Stimulated activated CD4-positive, alpha-beta T cell treated with anti-CD3 and anti-CD28 coated beads, Interleukin-2, amount 100 ng/mL, for 4 hours (primary cell): ENCODE data around the gene LPIN3.

Source experiments
- DNase-seq: peaks from one replicate; pipeline ENCODE4 v3.0.0-alpha.2; 2020; ENCODE audit warnings: low read depth

LPIN3 gene

DNA sequence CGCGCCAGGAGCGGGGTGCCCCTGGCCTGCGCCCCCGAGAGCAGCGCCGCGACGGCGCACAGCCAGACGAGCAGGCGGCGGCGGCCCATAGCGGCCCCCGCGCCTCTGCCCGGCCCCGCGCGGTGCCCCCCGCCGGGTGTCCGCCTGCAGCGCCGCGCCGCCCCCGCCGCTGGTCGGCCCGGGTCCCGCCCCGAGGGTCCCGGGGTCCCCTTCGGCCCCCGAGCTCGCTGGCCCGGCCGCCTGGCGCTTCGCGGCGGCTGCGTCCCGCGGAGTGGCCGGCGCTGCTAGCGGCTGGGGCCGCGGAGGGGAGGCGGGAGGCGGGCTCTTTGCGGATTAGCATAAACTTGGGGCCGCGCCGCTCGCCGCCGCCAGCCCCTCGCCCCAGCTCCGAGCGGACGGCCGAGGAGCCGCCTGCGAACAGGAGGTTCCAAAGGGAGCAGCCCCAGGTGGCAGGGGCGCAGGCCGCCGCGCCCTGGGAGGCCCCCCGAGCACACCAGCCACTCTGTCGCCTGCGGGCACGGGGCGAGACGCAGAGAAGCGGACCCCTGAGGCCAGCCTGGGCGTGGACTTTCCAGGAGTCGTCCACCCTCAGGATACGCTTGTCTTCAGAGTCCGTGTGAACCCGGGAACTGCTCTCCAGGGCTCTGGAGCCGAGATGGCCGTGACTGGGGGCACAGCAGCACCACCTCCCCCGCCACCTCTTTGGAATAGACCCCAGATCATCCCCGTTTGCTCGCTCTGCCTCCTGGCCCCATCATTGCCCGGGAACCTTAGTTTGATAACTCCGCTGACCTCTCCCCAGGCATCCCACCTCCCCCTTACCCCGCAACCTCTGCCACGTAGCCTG, 26.1 kb downstream of the LPIN3 start, which contains the start of gene EMILIN3:
Gene EMILIN3, minus strand, starts transcription at position 273 of the 847 bp plus-strand sequence. Its CDS starts 184 bp downstream, at position 89.
- DNase-seq: no peak

DNA sequence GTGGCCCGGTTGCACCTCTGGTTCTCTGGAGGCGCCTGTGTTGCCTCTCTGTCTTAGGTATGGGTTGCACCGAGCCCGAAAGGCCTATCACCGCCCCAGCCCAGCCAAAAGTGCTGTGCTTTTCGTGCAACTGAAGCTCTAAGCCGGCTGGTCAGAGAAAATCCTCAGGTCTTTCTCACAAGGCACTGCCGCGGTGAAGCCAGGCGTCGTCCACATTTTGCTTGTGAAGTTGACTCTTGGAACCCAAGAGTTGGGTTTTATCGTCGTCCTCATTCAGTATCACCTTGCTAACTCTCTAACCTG, 26.7 kb downstream of the LPIN3 start:
- no peak for DNase-seq

DNA sequence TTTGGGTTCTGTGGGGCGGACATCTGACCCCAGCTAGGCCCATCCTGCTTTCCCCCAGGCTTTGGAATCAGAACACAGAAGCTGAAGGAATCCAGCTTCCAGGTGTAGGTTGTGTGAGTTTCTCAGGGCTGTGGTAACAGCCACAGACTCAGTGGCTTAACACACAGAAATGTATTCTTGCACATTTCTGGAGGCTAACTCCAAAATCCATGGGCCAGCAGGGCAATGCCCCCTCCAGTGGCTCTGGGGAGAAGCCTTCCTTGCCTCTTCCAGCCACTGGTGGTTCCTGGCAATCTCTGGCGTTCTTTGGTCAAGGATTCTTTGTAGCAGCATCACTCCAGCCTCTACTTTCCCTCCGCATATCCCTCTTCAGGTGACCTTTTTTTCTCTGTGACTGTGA, 27.3 kb downstream of the LPIN3 start:
- no peak for DNase-seq

DNA sequence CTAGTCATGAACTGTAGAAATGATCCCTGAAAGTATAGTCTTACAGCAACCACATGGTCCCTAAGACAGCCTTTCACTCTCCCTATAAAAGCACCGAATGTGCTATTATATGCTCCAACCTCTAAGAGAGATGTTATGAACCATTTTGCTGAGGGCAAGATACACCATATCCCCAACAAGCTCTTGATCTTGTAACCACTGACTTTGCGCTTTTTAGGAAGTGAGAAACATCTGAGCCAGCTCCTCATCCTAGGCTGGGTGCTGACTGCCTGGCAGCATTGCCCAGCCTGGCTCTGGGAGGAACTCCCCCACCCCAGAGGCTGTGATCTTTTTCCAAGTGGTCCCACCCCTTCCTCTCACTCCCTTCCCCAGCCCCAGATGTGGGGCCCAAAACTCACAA, 29.1 kb downstream of the LPIN3 start:
- DNase-seq: no peak

DNA sequence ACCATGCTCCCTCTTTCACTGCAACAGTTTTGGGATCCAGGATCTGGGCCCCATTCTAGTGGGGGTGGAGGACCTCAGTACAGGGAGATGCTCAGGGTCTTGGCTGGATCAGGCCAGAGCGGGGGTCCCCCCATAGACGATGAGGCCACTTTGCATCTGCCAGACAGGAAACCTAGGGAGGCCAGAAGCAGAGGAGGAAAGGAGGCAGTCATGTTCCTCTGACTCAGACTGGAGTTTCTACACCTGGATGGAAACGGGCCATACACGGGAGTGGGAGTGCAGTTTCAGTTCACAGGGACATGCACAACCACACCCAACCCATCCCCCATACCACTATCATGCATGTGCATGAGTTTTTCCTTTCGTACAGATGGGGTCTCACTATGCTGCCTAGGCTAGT, 29.6 kb downstream of the LPIN3 start:
- DNase-seq: no peak

DNA sequence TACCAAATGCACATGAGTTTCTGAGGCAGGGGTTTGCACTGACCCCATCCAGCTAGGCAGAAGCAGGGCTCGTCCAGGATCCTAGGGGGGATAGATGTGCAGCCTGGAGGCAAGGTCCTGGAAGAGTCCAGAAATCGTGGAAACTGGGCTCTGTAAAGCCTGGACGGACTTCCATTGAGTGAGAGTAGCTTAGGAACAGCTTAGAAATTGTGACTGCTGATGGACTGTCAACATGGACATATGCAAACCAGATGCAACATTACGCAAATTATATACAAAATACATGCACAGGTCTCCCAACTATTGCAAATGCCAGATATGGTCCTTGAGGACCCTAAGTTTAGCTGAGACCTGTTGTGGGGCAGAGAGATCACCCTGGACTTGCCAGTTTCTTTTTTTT, 30.8 kb downstream of the LPIN3 start:
- DNase-seq: no peak

DNA sequence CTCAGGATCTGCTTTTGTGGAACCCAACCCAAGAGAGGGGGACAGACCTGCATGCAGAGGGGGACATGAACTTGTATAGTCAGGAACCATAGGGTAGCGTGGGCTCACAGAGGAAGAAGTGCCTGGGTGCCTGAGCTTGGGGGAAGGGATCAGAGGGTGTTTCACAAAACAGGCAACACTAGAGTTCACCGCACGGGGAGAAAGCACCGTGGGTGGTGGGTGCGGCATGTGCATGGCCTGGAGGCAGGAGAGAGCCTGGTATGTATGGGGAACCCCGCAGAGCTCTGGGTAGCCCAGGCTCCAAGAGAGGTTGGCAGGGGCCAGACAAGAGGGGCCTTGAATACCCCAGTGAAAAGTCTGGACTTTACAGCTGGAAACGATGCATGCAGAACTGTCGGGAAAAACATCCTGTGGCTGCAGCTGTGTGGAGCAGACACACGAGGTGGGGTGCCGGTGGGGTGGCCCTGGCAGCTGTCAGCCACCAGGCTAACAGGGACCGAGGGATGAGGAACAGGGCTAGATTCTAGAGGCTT, 32.7 kb downstream of the LPIN3 start:
- no peak for DNase-seq

DNA sequence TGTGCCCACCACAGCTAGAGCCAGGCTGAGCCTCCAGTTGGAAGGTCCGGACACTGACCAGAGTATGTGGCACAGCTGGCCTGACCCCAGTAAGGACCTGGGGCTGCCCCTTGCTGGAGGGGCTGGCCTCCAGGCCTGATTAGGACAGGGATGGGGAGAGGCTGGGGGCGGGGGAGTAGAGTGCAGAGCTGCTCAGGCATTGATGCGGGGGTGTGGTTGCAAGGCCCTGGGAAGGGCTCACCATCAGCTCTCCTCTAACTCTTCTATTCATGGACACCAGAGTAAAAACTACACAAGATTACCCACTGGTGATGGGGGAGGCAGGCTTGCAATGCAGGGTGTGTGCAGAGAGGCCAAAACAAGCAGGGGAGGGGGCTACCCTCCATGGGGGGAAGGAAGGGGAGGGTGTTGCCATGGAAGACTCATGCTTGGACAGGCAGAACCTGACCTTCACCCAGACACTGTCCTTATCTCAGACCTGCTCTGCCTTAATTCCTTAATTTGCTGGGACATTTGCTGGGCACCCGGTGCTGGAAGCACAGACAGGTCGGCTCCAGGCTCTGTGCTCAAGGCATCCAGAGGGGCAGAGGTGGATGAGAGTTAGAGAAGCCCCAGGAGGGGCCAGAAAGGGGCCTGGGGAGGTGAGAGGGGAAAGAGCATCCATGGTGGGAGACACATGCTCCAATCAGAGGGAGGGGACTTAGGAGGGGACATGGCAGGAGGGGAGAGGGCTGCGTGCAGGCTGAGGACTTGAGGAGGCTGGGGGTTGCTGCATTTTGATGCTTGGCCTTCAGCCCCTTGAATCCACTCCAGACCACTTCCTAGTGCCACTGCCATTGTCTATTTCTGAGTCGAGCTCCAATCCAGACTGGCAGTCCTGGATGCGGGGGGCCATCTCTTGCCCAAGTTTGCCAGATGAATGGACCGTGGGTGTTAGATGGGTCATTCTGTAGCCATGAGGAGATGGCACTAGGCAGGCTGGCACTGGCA, 33.6 kb downstream of the LPIN3 start:
- DNase-seq: no peak

DNA sequence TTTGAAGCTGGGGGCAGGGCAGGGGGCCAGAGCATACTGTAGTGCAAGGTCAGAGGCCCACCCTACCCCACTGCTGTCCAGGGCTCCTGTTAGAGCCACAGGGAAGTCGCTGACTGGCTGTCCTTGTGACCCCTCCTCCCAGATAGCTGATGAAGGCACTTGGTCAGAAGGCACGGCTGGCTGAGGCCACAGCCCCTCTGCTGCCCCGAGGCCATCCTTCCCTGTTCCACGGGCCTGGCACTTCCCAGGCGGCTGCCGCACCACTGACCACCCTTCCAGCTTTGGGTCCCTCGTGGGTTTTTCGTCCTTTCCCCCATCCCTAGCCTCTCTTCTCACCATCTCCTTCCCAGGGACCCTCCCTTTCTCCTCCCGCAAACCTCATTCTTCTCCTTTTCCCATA, 35.2 kb downstream of the LPIN3 start:
- DNase-seq: no peak

DNA sequence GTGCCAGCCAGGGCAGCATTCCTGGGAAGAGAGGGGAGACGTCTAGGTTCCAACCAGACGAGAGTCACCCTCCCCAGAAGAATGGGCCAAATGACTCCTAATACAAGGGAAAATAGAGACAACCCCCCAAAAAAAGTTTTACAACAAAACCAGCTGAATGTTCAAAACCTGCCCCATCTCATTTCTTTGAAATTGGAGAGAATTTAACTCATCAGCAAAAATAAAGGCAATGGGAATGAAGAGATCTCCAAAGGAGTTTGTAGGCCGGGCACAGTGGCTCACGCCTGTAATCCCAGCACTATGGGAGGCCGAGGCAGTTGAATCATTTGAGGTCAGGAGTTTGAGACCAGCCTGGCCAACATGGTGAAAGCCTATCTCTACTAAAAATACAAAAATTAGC, 35.7 kb downstream of the LPIN3 start:
- DNase-seq: no peak

DNA sequence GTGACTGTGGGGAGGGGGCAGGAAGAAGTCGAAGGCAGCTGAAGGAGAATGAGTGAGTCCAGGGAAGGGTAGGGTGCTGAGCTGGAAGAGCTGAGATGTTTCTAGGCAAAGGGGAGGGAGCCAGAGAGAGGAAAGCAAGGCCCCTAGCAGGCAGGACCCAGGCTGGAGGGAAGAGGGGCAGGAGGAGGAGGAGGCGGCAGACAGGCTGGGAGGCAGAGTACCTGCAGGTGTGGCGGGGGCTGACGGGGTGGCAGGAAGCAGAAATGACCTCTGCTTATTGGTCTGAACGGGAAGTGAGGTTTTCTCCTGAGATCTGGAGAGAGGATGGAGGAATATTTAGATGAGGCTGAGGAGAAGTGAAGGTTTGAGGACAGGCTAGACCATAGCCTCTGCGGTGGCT, 36.7 kb downstream of the LPIN3 start:
- no peak for DNase-seq

DNA sequence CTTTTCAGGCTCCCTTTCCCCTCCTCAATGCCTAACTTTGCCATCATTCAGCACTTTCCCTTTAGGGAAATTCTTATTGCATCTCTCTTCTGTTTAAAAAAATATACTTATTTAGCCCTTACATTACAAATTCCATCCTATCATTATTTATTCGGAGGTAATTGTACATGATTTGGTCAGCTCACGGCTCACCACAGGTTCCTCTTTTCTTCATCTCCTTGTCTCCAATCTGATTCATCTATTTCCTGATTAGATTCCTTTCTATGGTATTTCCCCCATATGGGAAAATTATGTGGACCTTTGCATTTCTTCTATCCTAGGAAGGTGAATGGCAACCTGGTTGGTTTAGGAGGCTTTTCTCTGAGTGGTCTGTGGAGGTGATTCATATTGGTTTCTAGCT, 38.9 kb downstream of the LPIN3 start:
- no peak for DNase-seq

DNA sequence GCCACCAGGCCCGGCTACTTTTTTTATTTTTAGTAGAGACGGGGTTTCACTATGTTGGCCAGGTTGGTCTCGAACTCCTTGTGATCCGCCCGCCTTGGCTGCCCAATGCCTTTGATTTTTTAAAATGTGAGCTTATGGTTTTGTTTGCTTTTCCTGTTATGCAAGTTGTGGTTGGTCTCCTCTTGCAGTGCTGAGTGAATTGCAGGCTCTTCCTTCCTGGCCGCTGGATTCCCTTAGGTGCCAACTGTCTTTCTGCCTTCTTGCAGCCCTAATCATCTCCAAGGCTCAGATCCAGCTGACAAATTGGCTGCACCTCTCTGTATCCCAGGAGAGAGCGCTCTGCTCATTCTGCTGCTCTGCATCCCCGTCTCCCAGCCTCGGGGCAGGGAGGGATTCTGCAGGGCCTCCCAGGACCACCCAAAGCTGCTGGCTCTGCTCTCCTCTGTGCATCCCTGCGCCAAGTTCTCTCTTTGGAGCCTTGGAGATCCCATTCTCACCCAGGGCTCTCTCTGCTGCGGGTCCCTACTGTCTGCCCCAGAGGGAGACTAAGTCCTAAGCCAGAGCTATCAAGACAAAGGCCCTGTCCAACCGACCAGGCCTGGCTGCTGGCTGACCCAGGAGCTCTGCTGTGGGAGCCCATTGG, 40.1 kb downstream of the LPIN3 start:
- no peak for DNase-seq

DNA sequence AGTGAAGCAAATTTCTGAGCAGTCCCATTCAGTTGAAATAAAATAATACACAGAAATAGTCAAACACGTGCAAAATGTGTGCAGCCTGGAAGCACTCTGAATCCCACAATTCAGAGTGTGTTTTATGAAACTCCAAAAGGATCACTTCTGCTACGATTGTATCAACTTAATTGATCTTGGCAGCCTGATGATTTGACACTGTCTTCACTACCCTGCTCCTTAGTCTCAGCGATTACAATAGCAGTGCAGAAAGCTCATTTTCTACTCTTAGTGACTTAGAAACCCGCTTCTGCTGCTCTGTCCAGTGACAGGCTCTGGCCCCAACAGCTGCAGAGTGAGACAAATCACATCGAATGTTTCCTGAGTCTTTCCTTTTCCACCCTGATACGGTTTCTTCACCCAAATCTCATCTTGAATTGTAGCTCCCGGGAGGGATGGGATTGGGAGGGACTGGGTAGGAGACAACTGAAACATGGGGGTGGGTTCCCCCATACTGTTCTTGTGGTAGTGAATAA, 42.2 kb downstream of the LPIN3 start:
- DNase-seq: no peak

DNA sequence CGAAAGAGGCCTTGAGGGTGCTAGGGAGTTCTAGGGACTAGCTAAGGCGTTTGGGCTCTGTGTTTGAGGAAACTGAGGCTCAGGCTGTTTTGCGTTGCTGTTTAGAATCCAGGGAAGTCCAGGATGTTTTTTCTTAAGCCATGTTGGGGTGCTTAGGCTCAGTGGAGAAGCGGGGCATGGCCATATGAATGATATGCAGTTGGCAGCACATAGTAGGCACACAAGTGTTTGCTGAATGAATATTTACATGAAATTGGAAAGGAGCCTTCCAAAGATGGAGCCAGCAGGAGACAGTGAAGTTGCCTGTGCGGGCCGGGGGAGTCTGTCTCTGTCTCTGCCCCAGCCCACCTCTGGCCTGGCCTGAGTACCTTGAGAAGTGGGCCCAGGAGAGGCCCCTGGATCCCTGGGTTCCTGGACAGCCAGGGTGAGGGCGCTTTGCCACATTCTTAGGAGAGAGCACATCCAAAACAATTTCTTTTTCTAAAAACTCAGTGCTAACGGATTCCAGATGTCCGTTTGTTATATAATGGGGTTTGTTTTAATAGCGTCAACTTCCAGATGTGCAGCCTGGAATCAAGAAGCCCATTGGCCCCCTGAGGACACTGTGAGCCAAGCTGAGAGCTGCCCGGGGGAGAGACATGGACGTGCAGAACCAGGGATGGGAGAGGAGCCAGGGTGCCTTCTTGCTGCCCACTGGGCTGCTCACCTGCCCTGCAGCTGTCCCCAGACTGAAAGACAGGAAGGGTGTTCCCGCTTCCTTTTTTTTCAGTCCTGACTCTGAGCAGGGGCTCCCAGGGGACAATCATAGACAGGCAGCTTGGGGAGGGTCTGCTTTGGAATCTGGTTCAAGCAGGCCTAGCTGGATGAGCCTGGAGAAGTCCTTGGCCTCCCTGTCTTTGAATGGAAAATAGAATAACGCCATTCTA, 46.1 kb downstream of the LPIN3 start:
- no peak for DNase-seq

DNA sequence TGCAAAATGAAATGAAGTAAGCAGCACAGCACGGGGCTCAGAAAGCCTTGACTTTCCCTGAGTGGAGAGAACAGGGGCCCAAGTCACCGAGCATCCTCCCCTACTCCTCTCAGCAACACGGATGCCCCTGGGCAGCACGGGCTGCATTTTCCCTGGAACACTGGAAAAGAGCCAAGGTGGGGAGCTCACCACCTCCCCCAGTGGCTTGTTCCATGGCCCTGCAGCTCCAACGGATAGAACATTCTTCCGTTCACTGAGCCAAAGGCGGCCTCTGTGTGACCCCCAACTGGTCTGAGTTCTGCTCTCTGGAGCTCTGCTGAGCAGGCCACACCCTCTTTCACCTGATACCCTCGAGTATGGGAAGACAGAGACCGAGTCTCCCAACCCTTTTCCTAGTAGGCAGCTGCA, 46.8 kb downstream of the LPIN3 start:
- DNase-seq: no peak

DNA sequence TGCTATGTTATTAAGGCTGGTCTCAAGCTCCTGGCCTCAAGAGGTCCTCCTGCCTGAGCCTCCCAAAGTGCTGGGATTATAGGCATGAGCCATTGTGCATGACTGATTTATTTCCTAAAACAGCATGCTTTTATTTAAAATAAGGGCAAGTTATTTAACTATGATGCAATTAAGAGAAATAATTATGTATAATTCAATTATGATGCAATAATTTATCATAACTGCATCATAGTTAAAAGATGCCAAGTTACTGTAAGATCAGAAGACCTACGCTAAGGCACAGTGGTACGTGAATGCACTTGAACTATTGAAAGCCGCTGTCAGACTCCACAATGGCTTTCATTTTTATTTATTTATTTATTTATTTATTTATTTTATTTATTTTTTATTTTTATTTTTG, 50.3 kb downstream of the LPIN3 start:
- no peak for DNase-seq

DNA sequence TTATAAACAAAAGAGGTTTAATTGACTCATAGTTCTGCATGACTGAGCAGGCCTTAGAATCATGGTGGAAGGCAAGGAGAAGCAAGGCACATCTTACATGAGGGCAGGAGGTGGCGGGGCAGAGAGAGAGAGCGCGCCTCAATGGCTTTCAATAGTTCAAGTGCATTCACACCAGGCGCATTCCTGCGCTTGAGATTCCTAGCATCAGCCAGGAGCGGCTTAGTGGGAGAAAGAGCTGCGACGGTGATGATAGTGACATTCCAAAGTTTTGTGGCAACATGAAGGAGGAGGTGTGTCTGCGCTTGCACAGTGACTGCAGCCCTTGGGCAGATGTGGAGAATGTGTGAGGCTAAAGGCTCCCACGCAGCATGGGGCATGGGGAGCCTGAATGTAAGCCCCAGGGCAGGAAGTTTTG, 51.0 kb downstream of the LPIN3 start:
- DNase-seq: no peak

DNA sequence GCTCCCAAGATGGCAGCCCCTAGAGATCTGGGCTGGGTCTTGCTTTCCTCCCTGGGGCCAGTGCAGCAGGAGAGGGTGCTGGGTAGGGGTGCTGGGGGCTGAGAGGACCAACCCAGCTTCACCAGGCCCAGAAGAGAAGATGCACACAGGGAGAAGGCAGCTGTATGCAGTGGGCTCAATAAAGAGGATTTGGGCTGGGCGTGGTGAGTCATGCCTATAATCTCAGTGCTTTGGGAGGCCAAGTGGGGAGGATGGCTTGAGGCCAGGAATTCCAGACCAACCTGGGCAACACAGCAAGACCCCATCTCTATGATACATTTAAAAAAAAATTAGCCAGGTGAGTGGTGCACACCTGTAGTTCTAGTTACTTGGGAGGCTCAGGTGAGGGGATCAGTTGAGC, 51.7 kb downstream of the LPIN3 start:
- no peak for DNase-seq

DNA sequence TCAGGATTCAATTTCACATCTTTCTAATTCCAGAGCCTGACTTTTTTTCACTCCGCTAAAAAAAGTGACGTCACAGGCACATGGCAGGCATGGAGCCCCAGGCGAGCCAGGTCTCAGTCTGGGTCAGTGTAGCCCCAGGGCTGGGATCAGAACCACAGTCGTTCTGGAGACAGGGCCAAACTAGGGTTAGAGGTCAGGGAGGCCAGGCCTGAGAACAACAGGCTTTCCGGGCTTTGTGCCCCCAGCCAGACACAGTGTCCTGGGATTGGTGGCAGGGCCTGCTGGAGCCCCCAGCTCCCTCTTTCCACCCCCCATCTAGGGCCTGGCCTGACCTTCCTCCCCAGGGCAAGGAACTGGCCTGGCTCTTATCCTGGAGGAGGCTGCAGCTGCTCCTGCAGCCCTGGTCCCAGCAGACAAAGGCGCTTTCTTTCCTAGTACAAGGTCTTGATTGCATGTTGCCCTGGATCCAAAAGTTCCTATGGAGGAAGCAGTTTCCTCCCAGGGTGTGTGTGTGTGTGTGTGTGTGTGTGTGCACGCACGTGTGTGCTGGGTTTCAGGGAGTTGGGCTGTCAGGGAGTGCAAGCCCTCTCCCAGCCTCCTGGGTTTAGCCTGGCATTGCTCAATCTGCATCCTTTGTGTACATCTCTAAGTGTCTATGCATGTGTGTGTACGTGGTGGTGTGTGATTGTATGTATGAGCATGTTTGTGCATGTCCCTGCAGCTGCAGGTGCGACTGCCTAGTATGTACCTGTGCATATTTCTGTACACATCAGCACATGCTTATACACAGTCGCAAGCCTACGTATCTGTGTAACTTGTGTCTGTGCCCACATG, 52.5 kb downstream of the LPIN3 start:
- no peak for DNase-seq
